ENCODE measurements around the gene ACAN. TPM values are rescaled to one million over a fixed set of nuclear protein-coding genes. Genes with fewer than 3 reads are reported as not detected.

Gene ACAN
- total RNA-seq, 1 experiment from 2014 or later = 1.4 TPM

DNA sequence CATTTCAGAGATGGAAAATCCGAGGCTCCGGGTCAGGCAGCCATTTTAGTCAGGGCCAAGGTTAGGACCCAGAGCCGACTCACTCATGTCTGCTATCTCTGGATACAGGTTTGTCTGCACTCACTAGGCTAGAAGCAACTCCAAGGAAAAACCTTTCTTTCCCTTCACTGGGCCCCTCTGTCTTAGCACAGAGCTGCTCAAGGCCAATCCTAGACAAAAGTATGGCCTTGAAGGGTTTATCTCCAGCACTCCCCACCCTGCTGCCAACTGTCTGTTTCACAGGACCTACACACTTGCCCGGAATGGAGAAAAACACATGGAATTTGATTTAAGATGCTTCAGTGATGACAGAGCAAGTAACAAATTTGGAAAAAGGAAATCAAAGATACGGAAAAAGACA is 25.6 kb downstream of the ACAN start:
- CTCF ChIA-PET = interaction anchor here (0.8 kb wide), 1 partner anchor 176 kb away, joined by 3 read pairs; no protein-coding TSS in a partner anchor
- Mint-ChIP-seq H3K27ac (no peak overlapping the region), H3K36me3 (no peaks in the 10 kb centered on the region), H3K27me3 (ENCODE audit: low read depth) (no peaks in the 10 kb centered on the region), H3K4me1 (peaks cover 4% of the 10 kb centered on the region; the same call in 1 of the 2 replicates), H3K9me3 (no peaks in the 10 kb centered on the region), H3K4me3 (no peak overlapping the region)
- no peak for ATAC-seq
- no peak for TF ChIP-seq RORB (CRISPR knock-in tag; IDR thresholded peaks at IDR 0.05)
- TF ChIP-seq, protein P1, sequence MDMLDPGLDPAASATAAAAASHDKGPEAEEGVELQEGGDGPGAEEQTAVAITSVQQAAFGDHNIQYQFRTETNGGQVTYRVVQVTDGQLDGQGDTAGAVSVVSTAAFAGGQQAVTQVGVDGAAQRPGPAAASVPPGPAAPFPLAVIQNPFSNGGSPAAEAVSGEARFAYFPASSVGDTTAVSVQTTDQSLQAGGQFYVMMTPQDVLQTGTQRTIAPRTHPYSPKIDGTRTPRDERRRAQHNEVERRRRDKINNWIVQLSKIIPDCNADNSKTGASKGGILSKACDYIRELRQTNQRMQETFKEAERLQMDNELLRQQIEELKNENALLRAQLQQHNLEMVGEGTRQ (CRISPR knock-in tag; IDR thresholded peaks at IDR 0.05) = no peak
- TF ChIP-seq, protein P2, sequence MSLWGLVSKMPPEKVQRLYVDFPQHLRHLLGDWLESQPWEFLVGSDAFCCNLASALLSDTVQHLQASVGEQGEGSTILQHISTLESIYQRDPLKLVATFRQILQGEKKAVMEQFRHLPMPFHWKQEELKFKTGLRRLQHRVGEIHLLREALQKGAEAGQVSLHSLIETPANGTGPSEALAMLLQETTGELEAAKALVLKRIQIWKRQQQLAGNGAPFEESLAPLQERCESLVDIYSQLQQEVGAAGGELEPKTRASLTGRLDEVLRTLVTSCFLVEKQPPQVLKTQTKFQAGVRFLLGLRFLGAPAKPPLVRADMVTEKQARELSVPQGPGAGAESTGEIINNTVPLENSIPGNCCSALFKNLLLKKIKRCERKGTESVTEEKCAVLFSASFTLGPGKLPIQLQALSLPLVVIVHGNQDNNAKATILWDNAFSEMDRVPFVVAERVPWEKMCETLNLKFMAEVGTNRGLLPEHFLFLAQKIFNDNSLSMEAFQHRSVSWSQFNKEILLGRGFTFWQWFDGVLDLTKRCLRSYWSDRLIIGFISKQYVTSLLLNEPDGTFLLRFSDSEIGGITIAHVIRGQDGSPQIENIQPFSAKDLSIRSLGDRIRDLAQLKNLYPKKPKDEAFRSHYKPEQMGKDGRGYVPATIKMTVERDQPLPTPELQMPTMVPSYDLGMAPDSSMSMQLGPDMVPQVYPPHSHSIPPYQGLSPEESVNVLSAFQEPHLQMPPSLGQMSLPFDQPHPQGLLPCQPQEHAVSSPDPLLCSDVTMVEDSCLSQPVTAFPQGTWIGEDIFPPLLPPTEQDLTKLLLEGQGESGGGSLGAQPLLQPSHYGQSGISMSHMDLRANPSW (CRISPR knock-in tag; conservative IDR thresholded peaks at IDR 0.05; ENCODE audit: low read depth) = no peak
- TF ChIP-seq CBFB (CRISPR knock-in tag; IDR thresholded peaks at IDR 0.05; ENCODE audit: low read depth) = no peak
- TF ChIP-seq, protein P3, sequence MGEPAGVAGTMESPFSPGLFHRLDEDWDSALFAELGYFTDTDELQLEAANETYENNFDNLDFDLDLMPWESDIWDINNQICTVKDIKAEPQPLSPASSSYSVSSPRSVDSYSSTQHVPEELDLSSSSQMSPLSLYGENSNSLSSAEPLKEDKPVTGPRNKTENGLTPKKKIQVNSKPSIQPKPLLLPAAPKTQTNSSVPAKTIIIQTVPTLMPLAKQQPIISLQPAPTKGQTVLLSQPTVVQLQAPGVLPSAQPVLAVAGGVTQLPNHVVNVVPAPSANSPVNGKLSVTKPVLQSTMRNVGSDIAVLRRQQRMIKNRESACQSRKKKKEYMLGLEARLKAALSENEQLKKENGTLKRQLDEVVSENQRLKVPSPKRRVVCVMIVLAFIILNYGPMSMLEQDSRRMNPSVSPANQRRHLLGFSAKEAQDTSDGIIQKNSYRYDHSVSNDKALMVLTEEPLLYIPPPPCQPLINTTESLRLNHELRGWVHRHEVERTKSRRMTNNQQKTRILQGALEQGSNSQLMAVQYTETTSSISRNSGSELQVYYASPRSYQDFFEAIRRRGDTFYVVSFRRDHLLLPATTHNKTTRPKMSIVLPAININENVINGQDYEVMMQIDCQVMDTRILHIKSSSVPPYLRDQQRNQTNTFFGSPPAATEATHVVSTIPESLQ (CRISPR knock-in tag; IDR thresholded peaks at IDR 0.05) = no peak
- no peak for TF ChIP-seq MYBL2 (CRISPR knock-in tag; IDR thresholded peaks at IDR 0.05)
- TF ChIP-seq, protein P4, sequence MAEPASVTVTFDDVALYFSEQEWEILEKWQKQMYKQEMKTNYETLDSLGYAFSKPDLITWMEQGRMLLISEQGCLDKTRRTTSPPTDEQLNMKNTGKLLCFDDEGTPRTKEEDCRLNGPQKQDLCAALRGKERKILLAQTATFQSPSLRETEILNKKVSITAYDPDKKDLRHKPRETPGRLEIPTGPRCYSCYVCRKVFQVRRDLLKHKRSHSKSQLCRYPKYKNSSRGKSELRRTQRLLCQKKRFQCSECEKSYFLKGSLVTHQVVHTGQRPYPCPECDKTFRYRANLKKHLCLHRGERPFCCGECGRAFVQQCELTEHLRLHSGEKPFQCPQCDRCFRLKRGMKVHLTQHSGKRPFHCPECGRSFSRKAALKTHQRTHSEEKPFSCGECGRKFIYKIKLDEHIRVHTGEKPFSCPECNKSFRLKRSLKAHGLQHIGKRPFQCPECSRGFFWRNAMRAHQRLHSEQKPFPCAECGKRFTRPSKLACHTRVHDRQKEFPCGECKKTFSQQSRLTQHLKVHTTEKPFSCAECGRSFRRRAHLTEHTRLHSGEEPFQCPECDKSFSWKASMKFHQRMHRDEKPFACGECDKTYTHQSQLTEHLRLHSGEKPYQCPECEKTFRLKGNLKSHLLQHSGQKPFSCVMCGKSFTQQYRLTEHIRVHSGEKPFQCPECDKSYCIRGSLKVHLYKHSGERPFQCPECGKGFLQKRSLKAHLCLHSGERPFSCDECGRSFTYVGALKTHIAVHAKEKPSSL (CRISPR knock-in tag; conservative IDR thresholded peaks at IDR 0.05) = no peak
- DNase-seq (ENCODE audit: low spot score) = no peak
- POLR2A ChIA-PET = no interaction called here

DNA sequence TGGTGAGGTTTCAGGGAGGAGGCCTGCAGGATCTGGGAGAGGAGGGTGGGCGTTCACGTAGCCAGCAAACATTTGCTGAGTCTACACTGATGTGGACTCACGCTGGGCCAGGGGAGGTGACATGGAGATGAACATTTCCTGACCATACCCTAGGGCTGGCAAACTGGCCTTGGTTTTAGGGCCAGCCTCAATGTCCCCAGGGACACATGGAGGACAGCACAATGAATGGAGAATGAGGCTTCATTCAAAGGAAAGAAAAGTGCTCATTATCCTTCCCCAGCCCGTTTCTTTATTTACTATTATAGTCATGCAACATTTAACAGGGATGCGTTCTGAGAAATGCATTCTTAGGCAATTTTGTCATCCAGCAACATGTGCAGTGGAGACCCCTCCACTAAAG is 26.8 kb downstream of the ACAN start:
- DNase-seq (ENCODE audit: low spot score) (no peak), ATAC-seq (no peak)
- ChIA-PET POLR2A (no interaction called here), CTCF (no interaction called here)
- Mint-ChIP-seq H3K27me3 (ENCODE audit: low read depth) (no peaks in the 10 kb centered on the region), H3K27ac (no peak overlapping the region), H3K36me3 (no peaks in the 10 kb centered on the region), H3K4me3 (no peak overlapping the region), H3K9me3 (no peaks in the 10 kb centered on the region), H3K4me1 (peaks cover 4% of the 10 kb centered on the region; the same call in 1 of the 2 replicates)
- TF ChIP-seq, protein P5, sequence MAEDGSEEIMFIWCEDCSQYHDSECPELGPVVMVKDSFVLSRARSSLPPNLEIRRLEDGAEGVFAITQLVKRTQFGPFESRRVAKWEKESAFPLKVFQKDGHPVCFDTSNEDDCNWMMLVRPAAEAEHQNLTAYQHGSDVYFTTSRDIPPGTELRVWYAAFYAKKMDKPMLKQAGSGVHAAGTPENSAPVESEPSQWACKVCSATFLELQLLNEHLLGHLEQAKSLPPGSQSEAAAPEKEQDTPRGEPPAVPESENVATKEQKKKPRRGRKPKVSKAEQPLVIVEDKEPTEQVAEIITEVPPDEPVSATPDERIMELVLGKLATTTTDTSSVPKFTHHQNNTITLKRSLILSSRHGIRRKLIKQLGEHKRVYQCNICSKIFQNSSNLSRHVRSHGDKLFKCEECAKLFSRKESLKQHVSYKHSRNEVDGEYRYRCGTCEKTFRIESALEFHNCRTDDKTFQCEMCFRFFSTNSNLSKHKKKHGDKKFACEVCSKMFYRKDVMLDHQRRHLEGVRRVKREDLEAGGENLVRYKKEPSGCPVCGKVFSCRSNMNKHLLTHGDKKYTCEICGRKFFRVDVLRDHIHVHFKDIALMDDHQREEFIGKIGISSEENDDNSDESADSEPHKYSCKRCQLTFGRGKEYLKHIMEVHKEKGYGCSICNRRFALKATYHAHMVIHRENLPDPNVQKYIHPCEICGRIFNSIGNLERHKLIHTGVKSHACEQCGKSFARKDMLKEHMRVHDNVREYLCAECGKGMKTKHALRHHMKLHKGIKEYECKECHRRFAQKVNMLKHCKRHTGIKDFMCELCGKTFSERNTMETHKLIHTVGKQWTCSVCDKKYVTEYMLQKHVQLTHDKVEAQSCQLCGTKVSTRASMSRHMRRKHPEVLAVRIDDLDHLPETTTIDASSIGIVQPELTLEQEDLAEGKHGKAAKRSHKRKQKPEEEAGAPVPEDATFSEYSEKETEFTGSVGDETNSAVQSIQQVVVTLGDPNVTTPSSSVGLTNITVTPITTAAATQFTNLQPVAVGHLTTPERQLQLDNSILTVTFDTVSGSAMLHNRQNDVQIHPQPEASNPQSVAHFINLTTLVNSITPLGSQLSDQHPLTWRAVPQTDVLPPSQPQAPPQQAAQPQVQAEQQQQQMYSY (CRISPR knock-in tag; IDR thresholded peaks at IDR 0.05) = no peak
- TF ChIP-seq ZNF317 (CRISPR knock-in tag; IDR thresholded peaks at IDR 0.05; ENCODE audit: borderline replicate concordance, low read depth) (no peak), ATF1 (CRISPR knock-in tag; IDR thresholded peaks at IDR 0.05) (no peak), CREB1 (CRISPR knock-in tag; IDR thresholded peaks at IDR 0.05) (no peak), SMAD4 (CRISPR knock-in tag; IDR thresholded peaks at IDR 0.05) (no peak), ETV6 (CRISPR knock-in tag; IDR thresholded peaks at IDR 0.05) (no peak), TEAD1 (CRISPR knock-in tag; IDR thresholded peaks at IDR 0.05) (no peak)
- TF ChIP-seq, protein P6, sequence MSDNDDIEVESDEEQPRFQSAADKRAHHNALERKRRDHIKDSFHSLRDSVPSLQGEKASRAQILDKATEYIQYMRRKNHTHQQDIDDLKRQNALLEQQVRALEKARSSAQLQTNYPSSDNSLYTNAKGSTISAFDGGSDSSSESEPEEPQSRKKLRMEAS (CRISPR knock-in tag; IDR thresholded peaks at IDR 0.05) = no peak
- TF ChIP-seq, protein P7, sequence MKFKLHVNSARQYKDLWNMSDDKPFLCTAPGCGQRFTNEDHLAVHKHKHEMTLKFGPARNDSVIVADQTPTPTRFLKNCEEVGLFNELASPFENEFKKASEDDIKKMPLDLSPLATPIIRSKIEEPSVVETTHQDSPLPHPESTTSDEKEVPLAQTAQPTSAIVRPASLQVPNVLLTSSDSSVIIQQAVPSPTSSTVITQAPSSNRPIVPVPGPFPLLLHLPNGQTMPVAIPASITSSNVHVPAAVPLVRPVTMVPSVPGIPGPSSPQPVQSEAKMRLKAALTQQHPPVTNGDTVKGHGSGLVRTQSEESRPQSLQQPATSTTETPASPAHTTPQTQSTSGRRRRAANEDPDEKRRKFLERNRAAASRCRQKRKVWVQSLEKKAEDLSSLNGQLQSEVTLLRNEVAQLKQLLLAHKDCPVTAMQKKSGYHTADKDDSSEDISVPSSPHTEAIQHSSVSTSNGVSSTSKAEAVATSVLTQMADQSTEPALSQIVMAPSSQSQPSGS (CRISPR knock-in tag; IDR thresholded peaks at IDR 0.05; ENCODE audit: borderline replicate concordance, low read depth) = no peak
- TF ChIP-seq, protein P8, sequence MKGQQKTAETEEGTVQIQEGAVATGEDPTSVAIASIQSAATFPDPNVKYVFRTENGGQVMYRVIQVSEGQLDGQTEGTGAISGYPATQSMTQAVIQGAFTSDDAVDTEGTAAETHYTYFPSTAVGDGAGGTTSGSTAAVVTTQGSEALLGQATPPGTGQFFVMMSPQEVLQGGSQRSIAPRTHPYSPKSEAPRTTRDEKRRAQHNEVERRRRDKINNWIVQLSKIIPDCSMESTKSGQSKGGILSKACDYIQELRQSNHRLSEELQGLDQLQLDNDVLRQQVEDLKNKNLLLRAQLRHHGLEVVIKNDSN (CRISPR knock-in tag; IDR thresholded peaks at IDR 0.05) = no peak
- TF ChIP-seq, protein P9, sequence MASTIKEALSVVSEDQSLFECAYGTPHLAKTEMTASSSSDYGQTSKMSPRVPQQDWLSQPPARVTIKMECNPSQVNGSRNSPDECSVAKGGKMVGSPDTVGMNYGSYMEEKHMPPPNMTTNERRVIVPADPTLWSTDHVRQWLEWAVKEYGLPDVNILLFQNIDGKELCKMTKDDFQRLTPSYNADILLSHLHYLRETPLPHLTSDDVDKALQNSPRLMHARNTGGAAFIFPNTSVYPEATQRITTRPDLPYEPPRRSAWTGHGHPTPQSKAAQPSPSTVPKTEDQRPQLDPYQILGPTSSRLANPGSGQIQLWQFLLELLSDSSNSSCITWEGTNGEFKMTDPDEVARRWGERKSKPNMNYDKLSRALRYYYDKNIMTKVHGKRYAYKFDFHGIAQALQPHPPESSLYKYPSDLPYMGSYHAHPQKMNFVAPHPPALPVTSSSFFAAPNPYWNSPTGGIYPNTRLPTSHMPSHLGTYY (CRISPR knock-in tag; IDR thresholded peaks at IDR 0.05) = no peak

Data from WTC11 (cell line).